Neural cell (in vitro differentiated cells): ENCODE results near the gene CEBPB. TPM values are rescaled to one million over a fixed set of nuclear protein-coding genes. Genes with fewer than 3 reads are reported as not detected.

Experiments used
- H2AFZ ChIP-seq: fragments of 200-600, 300-800 bp; sonication (generic), shearing (Covaris generic); 2 replicates; pipeline ENCODE4 v1.6.0; 2014; ENCODE audit warnings: low read depth, mild to moderate bottlenecking, antibody characterized with exemption, low read length, moderate library complexity
- H3F3A ChIP-seq: fragments of 200-600 bp; shearing (Covaris generic); 2 replicates; pipeline ENCODE4 v1.6.1; 2016; ENCODE audit warnings: mild to moderate bottlenecking, moderate library complexity, mixed read lengths, antibody characterized with exemption, low read length; ENCODE audit not compliant: insufficient read depth, poor library complexity, severe bottlenecking
- H3K27ac ChIP-seq: fragments of 200-600, 300-800 bp; sonication (generic), shearing (Covaris generic); 2 replicates; pipeline ENCODE4 v1.5.1; 2014; ENCODE audit warnings: mild to moderate bottlenecking, low read length, moderate library complexity
- H3K27me3 ChIP-seq: fragments of 300-800, 200-600 bp; sonication (generic), shearing (Covaris generic); 2 replicates; pipeline ENCODE4 v1.6.0; 2014; ENCODE audit warnings: mild to moderate bottlenecking, low read depth, low read length, moderate library complexity; ENCODE audit not compliant: insufficient read depth
- H3K36me3 ChIP-seq: fragments of 300-800, 200-600 bp; sonication (generic), shearing (Covaris generic); 2 replicates; pipeline ENCODE4 v1.5.1; 2014; ENCODE audit warnings: mild to moderate bottlenecking, antibody characterized with exemption, low read length, moderate library complexity; ENCODE audit not compliant: insufficient read depth
- H3K4me2 ChIP-seq: fragments of 300-800, 200-600 bp; sonication (generic), shearing (Covaris generic); 2 replicates; pipeline ENCODE4 v1.6.0; 2014; ENCODE audit warnings: mild to moderate bottlenecking, low read length
- H3K4me3 ChIP-seq: fragments of 300-800, 200-600 bp; sonication (generic), shearing (Covaris generic); 2 replicates; pipeline ENCODE4 v1.5.1; 2014; ENCODE audit warnings: mild to moderate bottlenecking, low read length, moderate library complexity
- H3K79me2 ChIP-seq: fragments of 200-600 bp; shearing (Covaris generic); replicated peaks from 2 replicates; pipeline ENCODE4 v1.6.0; 2014; ENCODE audit warnings: mild to moderate bottlenecking, low read length, moderate library complexity; ENCODE audit not compliant: insufficient read depth
- H3K9ac ChIP-seq: fragments of 300-800, 200-600 bp; sonication (generic), shearing (Covaris generic); 2 replicates; pipeline ENCODE4 v1.6.1; 2016; ENCODE audit warnings: mild to moderate bottlenecking, low read length, mixed read lengths
- H3K9me2 ChIP-seq: fragments of 200-600 bp; shearing (Covaris generic); 2 replicates; pipeline ENCODE4 v1.6.1; 2016; ENCODE audit warnings: mild to moderate bottlenecking, low read length, mixed read lengths; ENCODE audit not compliant: insufficient read depth
- H3K9me3 ChIP-seq: fragments of 200-600, 300-800 bp; sonication (generic), shearing (Covaris generic); 2 replicates; pipeline ENCODE4 v1.6.1; 2016; ENCODE audit warnings: mild to moderate bottlenecking, mixed run types, low read length, moderate library complexity, mixed read lengths
- H4K20me1 ChIP-seq: fragments of 200-600 bp; shearing (Covaris generic); 2 replicates; pipeline ENCODE4 v1.6.1; 2016; ENCODE audit warnings: mild to moderate bottlenecking, mixed run types; ENCODE audit not compliant: insufficient read depth
- EP300 ChIP-seq: fragments of 450-650 bp; conservative IDR thresholded peaks from 2 replicates; pipeline ENCODE4 v1.6.1; 2014; ENCODE audit warnings: antibody characterized with exemption, mild to moderate bottlenecking, moderate library complexity; ENCODE audit not compliant: poor library complexity, severe bottlenecking
- EZH2 ChIP-seq: fragments of 200-600, 300-800 bp; shearing (Covaris generic), sonication (generic); IDR thresholded peaks from 2 replicates; pipeline ENCODE4 v1.6.1; 2014; ENCODE audit warnings: antibody characterized with exemption, low read length, borderline replicate concordance, mild to moderate bottlenecking; ENCODE audit not compliant: insufficient read depth, poor library complexity, severe bottlenecking
- MXI1 ChIP-seq: fragments of 450-650 bp; conservative IDR thresholded peaks from 2 replicates; pipeline ENCODE4 v1.6.1; 2014; ENCODE audit warnings: antibody characterized with exemption, mild to moderate bottlenecking; ENCODE audit not compliant: poor library complexity, severe bottlenecking
- POLR2AphosphoS5 ChIP-seq: IDR thresholded peaks from 2 replicates; pipeline ENCODE4 v1.6.1; 2012
- RAD21 ChIP-seq: fragments of 450-650 bp; conservative IDR thresholded peaks from 2 replicates; pipeline ENCODE4 v1.6.1; 2014; ENCODE audit warnings: antibody characterized with exemption, mild to moderate bottlenecking, moderate library complexity
- REST ChIP-seq: IDR thresholded peaks from 2 replicates; pipeline ENCODE4 v1.6.1; 2012; ENCODE audit warnings: borderline replicate concordance
- SMC3 ChIP-seq: fragments of 450-650 bp; conservative IDR thresholded peaks from 2 replicates; pipeline ENCODE4 v1.6.1; 2014; ENCODE audit warnings: antibody characterized with exemption, mild to moderate bottlenecking, moderate library complexity; ENCODE audit not compliant: poor library complexity
- TAF1 ChIP-seq: IDR thresholded peaks from 2 replicates; pipeline ENCODE4 v1.6.1; 2012; ENCODE audit warnings: low read depth
- polyA plus RNA-seq: library from polyadenylated mRNA; depleted of rRNA; stranded (reverse); fragments of >200 nt; gene quantifications from 2 replicates; pipeline ENCODE4 v1.2.3, GENCODE V29; 2014
- TF ChIP-seq, protein P1 (sequence below): fragments of 450-650 bp; IDR thresholded peaks from 2 replicates; pipeline ENCODE4 v1.5.1; 2014; ENCODE audit warnings: antibody characterized with exemption, mild to moderate bottlenecking, moderate library complexity; ENCODE audit not compliant: poor library complexity, severe bottlenecking

The CEBPB gene
- polyA plus RNA-seq, 1 donor from 2014 or later: 0.59 TPM

GRCh38 chr20:50181344-50181743 is 9.3 kb upstream of the CEBPB start:
- no peaks in the 10 kb centered on the region for H3F3A ChIP-seq
- H4K20me1 ChIP-seq: no peaks in the 10 kb centered on the region
- no peak overlapping the region for H2AFZ ChIP-seq
- H3K79me2 ChIP-seq: no peaks in the 10 kb centered on the region
- no peak overlapping the region for H3K27ac ChIP-seq
- no peak overlapping the region for H3K9ac ChIP-seq
- no peak overlapping the region for H3K4me2 ChIP-seq
- TF ChIP-seq, protein P1, sequence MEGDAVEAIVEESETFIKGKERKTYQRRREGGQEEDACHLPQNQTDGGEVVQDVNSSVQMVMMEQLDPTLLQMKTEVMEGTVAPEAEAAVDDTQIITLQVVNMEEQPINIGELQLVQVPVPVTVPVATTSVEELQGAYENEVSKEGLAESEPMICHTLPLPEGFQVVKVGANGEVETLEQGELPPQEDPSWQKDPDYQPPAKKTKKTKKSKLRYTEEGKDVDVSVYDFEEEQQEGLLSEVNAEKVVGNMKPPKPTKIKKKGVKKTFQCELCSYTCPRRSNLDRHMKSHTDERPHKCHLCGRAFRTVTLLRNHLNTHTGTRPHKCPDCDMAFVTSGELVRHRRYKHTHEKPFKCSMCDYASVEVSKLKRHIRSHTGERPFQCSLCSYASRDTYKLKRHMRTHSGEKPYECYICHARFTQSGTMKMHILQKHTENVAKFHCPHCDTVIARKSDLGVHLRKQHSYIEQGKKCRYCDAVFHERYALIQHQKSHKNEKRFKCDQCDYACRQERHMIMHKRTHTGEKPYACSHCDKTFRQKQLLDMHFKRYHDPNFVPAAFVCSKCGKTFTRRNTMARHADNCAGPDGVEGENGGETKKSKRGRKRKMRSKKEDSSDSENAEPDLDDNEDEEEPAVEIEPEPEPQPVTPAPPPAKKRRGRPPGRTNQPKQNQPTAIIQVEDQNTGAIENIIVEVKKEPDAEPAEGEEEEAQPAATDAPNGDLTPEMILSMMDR: no peak
- TF ChIP-seq EP300 (no peak), SMC3 (no peak), EZH2 (no peak), TAF1 (no peak), MXI1 (no peak), RAD21 (no peak), REST (no peak), POLR2AphosphoS5 (no peak)
- no peaks in the 10 kb centered on the region for H3K27me3 ChIP-seq
- H3K9me2 ChIP-seq: no peaks in the 10 kb centered on the region
- no peaks in the 10 kb centered on the region for H3K36me3 ChIP-seq
- H3K4me3 ChIP-seq: no peak overlapping the region
- H3K9me3 ChIP-seq: no peaks in the 10 kb centered on the region

- TF ChIP-seq, protein P1: no peak
- no peak for TF ChIP-seq EZH2
- TF ChIP-seq MXI1: no peak
- TF ChIP-seq SMC3: no peak
- no peak for TF ChIP-seq TAF1
- TF ChIP-seq POLR2AphosphoS5: no peak
- TF ChIP-seq REST: no peak
- TF ChIP-seq RAD21: no peak
- TF ChIP-seq EP300: no peak
- Histone ChIP-seq H3K36me3 (no peaks in the 10 kb centered on the region), H3K9me3 (no peaks in the 10 kb centered on the region), H3K4me2 (no peak overlapping the region), H2AFZ (no peak overlapping the region), H3K27ac (no peak overlapping the region), H3K79me2 (no peaks in the 10 kb centered on the region), H3K27me3 (no peaks in the 10 kb centered on the region), H3K4me3 (no peak overlapping the region), H4K20me1 (no peaks in the 10 kb centered on the region), H3F3A (no peaks in the 10 kb centered on the region), H3K9ac (no peak overlapping the region), H3K9me2 (no peaks in the 10 kb centered on the region)
Measured at GRCh38 chr20:50182346-50182745, 8.3 kb upstream of the CEBPB start.
